ENCODE data around the gene AKAP8L.

- TF ChIP-seq SP1 (CRISPR knock-in tag; conservative IDR thresholded peaks at IDR 0.05) (no peak), ZNF396 (CRISPR knock-in tag; IDR thresholded peaks at IDR 0.05; ENCODE audit: borderline replicate concordance) (no peak), NR2C2 (CRISPR knock-in tag; IDR thresholded peaks at IDR 0.05) (no peak), USF2 (CRISPR knock-in tag; IDR thresholded peaks at IDR 0.05) (no peak), CTCF (IDR thresholded peaks at IDR 0.05) (no peak), MAX (CRISPR knock-in tag; IDR thresholded peaks at IDR 0.05) (no peak), ATF3 (CRISPR knock-in tag; conservative IDR thresholded peaks at IDR 0.05) (no peak), TEAD4 (CRISPR knock-in tag; IDR thresholded peaks at IDR 0.05) (no peak), E2F5 (CRISPR knock-in tag; IDR thresholded peaks at IDR 0.05) (no peak), ZNF317 (CRISPR knock-in tag; IDR thresholded peaks at IDR 0.05; ENCODE audit: borderline replicate concordance, low read depth) (no peak), RELA (CRISPR knock-in tag; IDR thresholded peaks at IDR 0.05; ENCODE audit: borderline replicate concordance) (no peak), NFYB (CRISPR knock-in tag; conservative IDR thresholded peaks at IDR 0.05; ENCODE audit: low read depth) (no peak), SMAD3 (CRISPR knock-in tag; IDR thresholded peaks at IDR 0.05; ENCODE audit: borderline replicate concordance) (no peak), JUN (CRISPR knock-in tag; IDR thresholded peaks at IDR 0.05) (no peak)
Measured at GRCh38 chr19:15399635-15400034, 19.2 kb downstream of the AKAP8L start.
